Measurements from ENCODE around the gene C11orf58. TPM values are rescaled to one million over a fixed set of nuclear protein-coding genes. Genes with fewer than 3 reads are reported as not detected.

The C11orf58 gene
- 124 and 144 TPM in 2 replicates for total RNA-seq (2014; rRNA removed; shearing (Covaris generic))
- 52.8 and 163 TPM in 2 replicates for polyA plus RNA-seq (2014; cell fraction: nucleus; rRNA removed)

- peak; percentile 94 for DNase-seq (ENCODE audit: extremely low read depth, low read depth)
Measured at GRCh38 chr11:16738193-16738946, at the start of gene C11orf58. C11orf58 (plus strand) TSS chr11:16738647; CDS start chr11:16738779, 132 bp downstream.

- DNase-seq (ENCODE audit: extremely low read depth, low read depth), result no peak
Measured at GRCh38 chr11:16690086-16690485, 48.4 kb upstream of the C11orf58 start.

- DNase-seq (ENCODE audit: extremely low read depth, low read depth), result no peak
Measured at GRCh38 chr11:16703795-16704194, 34.7 kb upstream of the C11orf58 start.

- DNase-seq (ENCODE audit: extremely low read depth, low read depth), result no peak
Measured at GRCh38 chr11:16713594-16713993, 24.9 kb upstream of the C11orf58 start.

- DNase-seq (ENCODE audit: extremely low read depth, low read depth), result no peak
Measured at GRCh38 chr11:16722581-16723344, 15.7 kb upstream of the C11orf58 start.

GRCh38 chr11:16727806-16728205 lies 10.6 kb upstream of the C11orf58 start:
- DNase-seq (ENCODE audit: extremely low read depth, low read depth), result no peak

- DNase-seq (ENCODE audit: extremely low read depth, low read depth), result no peak
Measured at GRCh38 chr11:16737818-16738192, 642 bp upstream of the C11orf58 start.

- no peak for DNase-seq (ENCODE audit: extremely low read depth, low read depth)
Measured at GRCh38 chr11:16738947-16739815, 734 bp downstream of the C11orf58 start.

GRCh38 chr11:16741473-16741872 lies 3.0 kb downstream of the C11orf58 start:
- no peak for DNase-seq (ENCODE audit: extremely low read depth, low read depth)

- DNase-seq (ENCODE audit: extremely low read depth, low read depth), result no peak
Measured at GRCh38 chr11:16743478-16743877, 5.0 kb downstream of the C11orf58 start.

- DNase-seq (ENCODE audit: extremely low read depth, low read depth), result no peak
Measured at GRCh38 chr11:16744128-16744725, 5.8 kb downstream of the C11orf58 start.

- no peak for DNase-seq (ENCODE audit: extremely low read depth, low read depth)
Measured at GRCh38 chr11:16745950-16746605, 7.6 kb downstream of the C11orf58 start.

- no peak for DNase-seq (ENCODE audit: extremely low read depth, low read depth)
Measured at GRCh38 chr11:16749092-16749491, 10.6 kb downstream of the C11orf58 start.

GRCh38 chr11:16749666-16750065 lies 11.2 kb downstream of the C11orf58 start:
- no peak for DNase-seq (ENCODE audit: extremely low read depth, low read depth)

GRCh38 chr11:16750417-16750816 lies 12.0 kb downstream of the C11orf58 start:
- no peak for DNase-seq (ENCODE audit: extremely low read depth, low read depth)

GRCh38 chr11:16758382-16759024 lies 20.1 kb downstream of the C11orf58 start:
- DNase-seq (ENCODE audit: extremely low read depth, low read depth), result no peak

- DNase-seq (ENCODE audit: extremely low read depth, low read depth), result no peak
Measured at GRCh38 chr11:16759857-16760508, 21.5 kb downstream of the C11orf58 start.

GRCh38 chr11:16763746-16764145 lies 25.3 kb downstream of the C11orf58 start:
- DNase-seq (ENCODE audit: extremely low read depth, low read depth), result no peak

- DNase-seq (ENCODE audit: extremely low read depth, low read depth), result no peak
Measured at GRCh38 chr11:16764888-16765287, 26.4 kb downstream of the C11orf58 start.

Measured in NCI-H460 (cell line).